Uterus (tissue), 4 donors: ENCODE measurements around the gene CCDC157. TPM values are rescaled to one million over a fixed set of nuclear protein-coding genes. Genes with fewer than 3 reads are reported as not detected.

Source experiments
- DNase-seq, 2 donors: peaks; one replicate each; pipeline ENCODE4 v3.0.0-alpha.2; 2019 to 2020
- H3K27ac ChIP-seq, 2 donors: fragments of 200-600 bp; sonication (generic); 1 replicate in 1 of 2; 2 replicates in 1 of 2; pipeline ENCODE4 v1.5.1; 2016 to 2018
- H3K27me3 ChIP-seq, 2 donors: fragments of 200-600 bp; sonication (generic); one replicate each; pipeline ENCODE4 v1.5.1; 2018 to 2019; ENCODE audit warnings: control low read depth in 1 of 2
- H3K36me3 ChIP-seq, 2 donors: fragments of 200-600 bp; sonication (generic); one replicate each; pipeline ENCODE4 v1.5.1; 2019; ENCODE audit warnings: control low read depth in 1 of 2
- H3K4me1 ChIP-seq, 2 donors: fragments of 200-600 bp; sonication (generic); one replicate each; pipeline ENCODE4 v1.5.1; 2018 to 2019; ENCODE audit warnings: control low read depth in 1 of 2
- H3K4me3 ChIP-seq, 2 donors: fragments of 200-600 bp; sonication (generic); 1 replicate in 1 of 2; 2 replicates in 1 of 2; pipeline ENCODE4 v1.5.1; 2018 to 2019; ENCODE audit warnings: mild to moderate bottlenecking in 1 of 2
- H3K9me3 ChIP-seq, 2 donors: fragments of 200-600 bp; sonication (generic); one replicate each; pipeline ENCODE4 v1.5.1; 2019; ENCODE audit warnings: control low read depth in 1 of 2
- CTCF ChIP-seq, 4 experiments: fragments of 200-600 bp in 2 of 4; fragments of 450-650 bp in 2 of 4; sonication (generic) in 2 of 4; IDR thresholded peaks; one replicate each; pipeline ENCODE4 v1.5.1; 2016 to 2019; ENCODE audit warnings: antibody characterized with exemption in 4 of 4, mild to moderate bottlenecking in 2 of 4, moderate library complexity in 1 of 4
- POLR2A ChIP-seq, 2 donors: fragments of 450-650 bp; IDR thresholded peaks; one replicate each; pipeline ENCODE4 v1.6.1; 2016; ENCODE audit warnings: antibody characterized with exemption in 2 of 2, mild to moderate bottlenecking in 1 of 2, moderate library complexity in 1 of 2
- intact Hi-C: fragments of 100-400 bp; cut with DNase I; formaldehyde crosslinking; loops from one replicate; pipeline ENCODE4 v1.15.1; 2023; ENCODE audit warnings: low total_unique reads
- total RNA-seq, 4 donors: library from RNA; depleted of rRNA in 3 of 4; stranded (reverse); fragments of >200 nt in 3 of 4; gene quantifications; one replicate each; pipeline versions ENCODE4 v1.1.0 to v1.2.4, GENCODE V29; 2014 to 2023
- donor health status: DM: yes; HTN: yes; CAD: no.

Gene CCDC157
- total RNA-seq, 4 donors from 2014 or later = 2.9 to 6.8 (median 4.6) TPM; not detected in 1

- DNase-seq = no peak
- Histone ChIP-seq H3K4me1 (no peaks in the 10 kb centered on the region), H3K4me3 (no peak overlapping the region), H3K27ac (no peak overlapping the region), H3K9me3 (no peaks in the 10 kb centered on the region), H3K27me3 (no peaks in the 10 kb centered on the region), H3K36me3 (no peaks in the 10 kb centered on the region)
- no peak for TF ChIP-seq CTCF (IDR thresholded peaks at IDR 0.05)
- TF ChIP-seq POLR2A (IDR thresholded peaks at IDR 0.05) = no peak
- intact Hi-C loops = no loop called here
These were observed 23.7 kb upstream of the CCDC157 start for GRCh38 chr22:30332994-30333706.

GRCh38 chr22:30333707-30334087 is 23.1 kb upstream of the CCDC157 start:
- H3K4me1 ChIP-seq = no peaks in the 10 kb centered on the region
- no peak for TF ChIP-seq POLR2A (IDR thresholded peaks at IDR 0.05)
- no peak for TF ChIP-seq CTCF (IDR thresholded peaks at IDR 0.05)
- no peaks in the 10 kb centered on the region for H3K27me3 ChIP-seq
- H3K9me3 ChIP-seq = no peaks in the 10 kb centered on the region
- no peak overlapping the region for H3K27ac ChIP-seq
- no peak for DNase-seq
- H3K36me3 ChIP-seq = no peaks in the 10 kb centered on the region
- no peak overlapping the region for H3K4me3 ChIP-seq
- intact Hi-C loops = no loop called here

GRCh38 chr22:30334646-30335045 is 22.2 kb upstream of the CCDC157 start:
- TF ChIP-seq POLR2A (IDR thresholded peaks at IDR 0.05) = no peak
- no peak for TF ChIP-seq CTCF (IDR thresholded peaks at IDR 0.05)
- no peak for DNase-seq
- no peaks in the 10 kb centered on the region for H3K9me3 ChIP-seq
- no peaks in the 10 kb centered on the region for H3K27me3 ChIP-seq
- intact Hi-C loops = no loop called here
- no peaks in the 10 kb centered on the region for H3K4me1 ChIP-seq
- H3K36me3 ChIP-seq = no peaks in the 10 kb centered on the region
- H3K27ac ChIP-seq = no peak overlapping the region
- H3K4me3 ChIP-seq = no peak overlapping the region

- Histone ChIP-seq H3K4me1 (no peaks in the 10 kb centered on the region), H3K36me3 (no peaks in the 10 kb centered on the region), H3K27ac (no peak overlapping the region), H3K27me3 (no peaks in the 10 kb centered on the region), H3K9me3 (no peaks in the 10 kb centered on the region), H3K4me3 (no peak overlapping the region)
- no peak for TF ChIP-seq POLR2A (IDR thresholded peaks at IDR 0.05)
- no peak for TF ChIP-seq CTCF (IDR thresholded peaks at IDR 0.05)
- intact Hi-C loops = no loop called here
- no peak for DNase-seq
These were observed 21.6 kb upstream of the CCDC157 start for GRCh38 chr22:30335236-30335635.

GRCh38 chr22:30336752-30337460 is 19.9 kb upstream of the CCDC157 start:
- no peaks in the 10 kb centered on the region for H3K4me1 ChIP-seq
- no peaks in the 10 kb centered on the region for H3K27me3 ChIP-seq
- TF ChIP-seq CTCF (IDR thresholded peaks at IDR 0.05) (no peak), POLR2A (IDR thresholded peaks at IDR 0.05) (no peak)
- no peak for DNase-seq
- H3K27ac ChIP-seq = no peak overlapping the region
- no peaks in the 10 kb centered on the region for H3K9me3 ChIP-seq
- no peak overlapping the region for H3K4me3 ChIP-seq
- intact Hi-C loops = no loop called here
- H3K36me3 ChIP-seq = no peaks in the 10 kb centered on the region
